ENCODE data around the gene IQCH. TPM values are rescaled to one million over a fixed set of nuclear protein-coding genes. Genes with fewer than 3 reads are reported as not detected.

IQCH gene
- total and polyA plus RNA-seq, 2 of the 4 experiments (the other 2 are of a cell fraction) = 0.60 to 2.5 TPM

- no peak overlapping the region for H3K18ac ChIP-seq (ENCODE audit: low read depth, low read length)
- intact Hi-C loops (cut with micrococcal nuclease) (loop anchor here (10.0 kb wide), 1 partner anchor 529 kb away; no protein-coding TSS in a partner anchor), in situ Hi-C loops (cut with MboI; ENCODE audit: low sequenced_read_pairs) (no loop called here), dilution Hi-C loops (cut with HindIII; ENCODE audit: low sequenced_read_pairs, unreplicated experiment) (no loop called here)
- no peak overlapping the region for H2AK9ac ChIP-seq (replicated peaks; ENCODE audit: low read depth, low read length, poor library complexity)
- peaks cover 2% of the 10 kb centered on the region; the same call in 1 of the 2 replicates for H3K4me1 ChIP-seq (ENCODE audit: control insufficient read depth, insufficient read depth, low read length)
- no peak for DNase-seq
- no peak overlapping the region for H2AK5ac ChIP-seq (ENCODE audit: low read depth, low read length)
- no TSS peak for BruUV-seq (replicated peaks)
- no peak overlapping the region for H4K91ac ChIP-seq (ENCODE audit: insufficient read depth, low read depth, low read length)
- ATAC-seq (ENCODE audit: low read depth) = no peak
- no peak overlapping the region for H2BK120ac ChIP-seq (ENCODE audit: low read depth, low read length)
- no peak overlapping the region for H2BK20ac ChIP-seq (ENCODE audit: low read depth, low read length)
- no peak overlapping the region for H4K8ac ChIP-seq (ENCODE audit: low read depth in 2 of 2, low read length in 2 of 2)
- H3K23ac ChIP-seq (ENCODE audit: low read depth, low read length) = no peak overlapping the region
- H3K9ac ChIP-seq (ENCODE audit: low read depth, low read length) = no peak overlapping the region
- no peaks in the 10 kb centered on the region for H3K9me3 ChIP-seq (ENCODE audit: control insufficient read depth, insufficient read depth, low read length)
- no peak overlapping the region for H2AFZ ChIP-seq (replicated peaks; ENCODE audit: low read length, poor library complexity)
- H2BK15ac ChIP-seq (ENCODE audit: low read depth, low read length) = no peak overlapping the region
- H3K9me1 ChIP-seq (ENCODE audit: insufficient read depth, low read length) = peaks cover 2% of the 10 kb centered on the region; the same call in 1 of the 2 replicates
- ChIA-PET CTCF (interaction anchor here (0.6 to 1.7 kb wide), 2 partner anchors 359 to 1346 kb away, joined by 3 to 9 read pairs; no protein-coding TSS in a partner anchor), POLR2A (ENCODE audit: unreplicated experiment) (no interaction called here)
- WGBS, 2 experiments (ENCODE audit: extremely low coverage in 2 of 2, insufficient read length in 1 of 2) = no CpG with 5 or more reads among the region's 1 CpG
- H3K27me3 ChIP-seq (ENCODE audit: control insufficient read depth, insufficient read depth, low read length) = no peaks in the 10 kb centered on the region
- TF ChIP-seq MAZ (IDR thresholded peaks at IDR 0.05; ENCODE audit: borderline replicate concordance, low read depth, low read length) (no peak), BHLHE40 (IDR thresholded peaks at IDR 0.05; ENCODE audit: low read depth, low read length) (no peak), CEBPB (IDR thresholded peaks at IDR 0.05; ENCODE audit: low read depth, low read length) (no peak), CHD1 (IDR thresholded peaks at IDR 0.05; ENCODE audit: low read depth, low read length) (no peak), ELK1 (IDR thresholded peaks at IDR 0.05; ENCODE audit: borderline replicate concordance, low read depth, low read length) (no peak), SMC3 (IDR thresholded peaks at IDR 0.05; ENCODE audit: low read depth, low read length) (no peak), NFE2L2 (IDR thresholded peaks at IDR 0.05; ENCODE audit: low read depth, low read length) (no peak), FOS (IDR thresholded peaks at IDR 0.05; ENCODE audit: low read depth, low read length) (no peak), USF2 (IDR thresholded peaks at IDR 0.05; ENCODE audit: low read depth, low read length) (no peak), RAD21 (IDR thresholded peaks at IDR 0.05; ENCODE audit: low read length) (no peak), POLR2A (IDR thresholded peaks at IDR 0.05; ENCODE audit: low read depth, low read length) (no peak), RFX5 (IDR thresholded peaks at IDR 0.05; ENCODE audit: low read depth, low read length) (no peak)
- H4K5ac ChIP-seq (ENCODE audit: low read depth, low read length) = no peak overlapping the region
- H2BK5ac ChIP-seq (ENCODE audit: low read depth, low read length, poor library complexity, severe bottlenecking) = no peak overlapping the region
- H3K4me2 ChIP-seq (ENCODE audit: low read depth, low read length) = no peak overlapping the region
- H3K14ac ChIP-seq (replicated peaks; ENCODE audit: low read depth, low read length) = no peak overlapping the region
- no peak overlapping the region for H3K4me3 ChIP-seq (ENCODE audit: insufficient read depth, low read depth, low read length)
- no peaks in the 10 kb centered on the region for H4K20me1 ChIP-seq (ENCODE audit: insufficient read depth, low read length)
- no peak overlapping the region for H3K56ac ChIP-seq (ENCODE audit: extremely low read depth, insufficient read depth, low read length)
- no peak overlapping the region for H3K27ac ChIP-seq (ENCODE audit: insufficient read depth, low read length)
- no peaks in the 10 kb centered on the region; a peak in 1 of 4 replicates for H3K79me1 ChIP-seq (ENCODE audit: low read depth in 1 of 2, low read length in 2 of 2)
- no peak overlapping the region for H3K4ac ChIP-seq (ENCODE audit: low read depth, low read length)
- H3K36me3 ChIP-seq (ENCODE audit: control insufficient read depth, insufficient read depth, low read length) = no peaks in the 10 kb centered on the region
These were observed 50.9 kb downstream of the IQCH start for GRCh38 chr15:67305506-67305905.
